Epithelial cell of esophagus (primary cell): ENCODE data around the gene LRRC14B.
"Not testable (repeated sequence)": the region's sequence is repeated elsewhere in the genome, so short reads cannot be mapped to it uniquely, and the experiment has no call there.

Source experiments
- DNase-seq: peaks from one replicate; pipeline ENCODE4 v3.0.0; 2010; ENCODE audit warnings: low read depth
- H3K4me3 ChIP-seq: 2 replicates; pipeline ENCODE4 v1.5.1; 2011; ENCODE audit warnings: mild to moderate bottlenecking, low read length, control low read depth
- CTCF ChIP-seq: IDR thresholded peaks from 2 replicates; pipeline ENCODE4 v1.5.1; 2011; ENCODE audit warnings: low read depth, mild to moderate bottlenecking, low read length, control low read depth, inconsistent platforms; ENCODE audit not compliant: insufficient read depth; ENCODE audit errors: missing control alignments

The LRRC14B gene

GRCh38 chr5:192970-193831, 1.9 kb downstream of the LRRC14B start:
- no peak for TF ChIP-seq CTCF
- H3K4me3 ChIP-seq, result no peak overlapping the region
- no peak for DNase-seq

GRCh38 chr5:194102-194501, 2.8 kb downstream of the LRRC14B start:
- DNase-seq, result no peak
- no peak overlapping the region for H3K4me3 ChIP-seq
- TF ChIP-seq CTCF, result no peak

- H3K4me3 ChIP-seq, result no peak overlapping the region
- no peak for TF ChIP-seq CTCF
- DNase-seq, result no peak
These were observed 3.4 kb downstream of the LRRC14B start for GRCh38 chr5:194603-195209.

- DNase-seq, result no peak
- TF ChIP-seq CTCF, result no peak
- H3K4me3 ChIP-seq, result no peak overlapping the region
These were observed 4.3 kb downstream of the LRRC14B start for GRCh38 chr5:195401-196160.

GRCh38 chr5:196350-196749, 5.1 kb downstream of the LRRC14B start:
- no peak for TF ChIP-seq CTCF
- DNase-seq, result peak; percentile 8
- no peak overlapping the region for H3K4me3 ChIP-seq

- peak; percentile 45 for TF ChIP-seq CTCF
- DNase-seq, result peak; percentile 62
- not testable (repeated sequence) for H3K4me3 ChIP-seq
These were observed 5.7 kb downstream of the LRRC14B start for GRCh38 chr5:197031-197430.
